Colonic mucosa (tissue), 4 donors: ENCODE measurements around the gene SMIM8. TPM values are rescaled to one million over a fixed set of nuclear protein-coding genes. Genes with fewer than 3 reads are reported as not detected.
"Not testable (repeated sequence)": the region's sequence is repeated elsewhere in the genome, so short reads cannot be mapped to it uniquely, and the experiment has no call there.

Source experiments
- DNase-seq: peaks from one replicate; pipeline ENCODE4 v3.0.0-alpha.2; 2020
- H3K27ac ChIP-seq: fragments of 200-600 bp; one replicate; pipeline ENCODE4 v1.8.0; 2021
- H3K27me3 ChIP-seq: fragments of 200-600 bp; one replicate; pipeline ENCODE4 v1.8.0; 2021
- H3K36me3 ChIP-seq: fragments of 200-600 bp; one replicate; pipeline ENCODE4 v1.8.0; 2021
- H3K4me1 ChIP-seq: fragments of 200-600 bp; one replicate; pipeline ENCODE4 v1.8.0; 2021; ENCODE audit warnings: mild to moderate bottlenecking
- H3K4me3 ChIP-seq: fragments of 200-600 bp; one replicate; pipeline ENCODE4 v1.8.0; 2021
- H3K9ac ChIP-seq, 2 donors: one replicate each; pipeline ENCODE4 v1.7.0; 2013; ENCODE audit warnings: control low read depth in 2 of 2, low read depth in 2 of 2, low read length in 2 of 2
- H3K9me3 ChIP-seq: fragments of 200-600 bp; one replicate; pipeline ENCODE4 v1.8.0; 2021
- CTCF ChIP-seq: fragments of 200-600 bp; IDR thresholded peaks from one replicate; pipeline ENCODE4 v1.8.0; 2022; ENCODE audit warnings: antibody characterized with exemption, mild to moderate bottlenecking
- intact Hi-C: fragments of 100-400 bp; cut with DNase I; formaldehyde crosslinking; loops from one replicate; pipeline ENCODE4 v1.14.1; 2022
- total RNA-seq, 2 donors: library from RNA; stranded (reverse); fragmentation: NEBNext Ultra II Directional in 1 of 2; extraction: Animal tissue kit (Norgen Biotek cat#: 25700) in 1 of 2; gene quantifications; one replicate each; pipeline ENCODE4 v1.2.1, GENCODE V29; 2021
- donor health status: healthy.
- donor health status: DM: no; HTN: no; CAD: no.
- donor health status: DM: no; HTN: no; CAD: no.

Gene SMIM8
- total RNA-seq, 2 donors from 2014 or later = 8.9 to 9.4 TPM

GRCh38 chr6:87319271-87319987 is 3.0 kb upstream of the SMIM8 start:
- TF ChIP-seq CTCF = no peak
- Histone ChIP-seq H3K27ac (no peak overlapping the region), H3K27me3 (no peaks in the 10 kb centered on the region), H3K36me3 (no peaks in the 10 kb centered on the region), H3K4me1 (no peaks in the 10 kb centered on the region), H3K9ac (no peak overlapping the region), H3K9me3 (no peaks in the 10 kb centered on the region), H3K4me3 (no peak overlapping the region)
- intact Hi-C loops = no loop called here
- DNase-seq = no peak

- H3K9ac ChIP-seq, H3K4me1 ChIP-seq, H3K36me3 ChIP-seq, H3K4me3 ChIP-seq, DNase-seq, H3K9me3 ChIP-seq, intact Hi-C loops, H3K27ac ChIP-seq, H3K27me3 ChIP-seq: not testable (repeated sequence)
These were observed 1.5 kb downstream of the SMIM8 start for GRCh38 chr6:87323880-87324279.

GRCh38 chr6:87330961-87331360 is 8.6 kb downstream of the SMIM8 start:
- DNase-seq = no peak
- intact Hi-C loops = no loop called here
- H3K27ac ChIP-seq = no peak overlapping the region
- no peaks in the 10 kb centered on the region for H3K9me3 ChIP-seq
- no peak for TF ChIP-seq CTCF
- H3K36me3 ChIP-seq = no peaks in the 10 kb centered on the region
- no peak overlapping the region for H3K4me3 ChIP-seq
- no peaks in the 10 kb centered on the region for H3K4me1 ChIP-seq
- no peaks in the 10 kb centered on the region for H3K27me3 ChIP-seq
- H3K9ac ChIP-seq = no peak overlapping the region

GRCh38 chr6:87333033-87333432 is 10.6 kb downstream of the SMIM8 start:
- no peak overlapping the region for H3K27ac ChIP-seq
- H3K4me3 ChIP-seq = no peak overlapping the region
- DNase-seq = no peak
- H3K27me3 ChIP-seq = no peaks in the 10 kb centered on the region
- no peaks in the 10 kb centered on the region for H3K9me3 ChIP-seq
- intact Hi-C loops = no loop called here
- H3K36me3 ChIP-seq = no peaks in the 10 kb centered on the region
- no peak overlapping the region for H3K9ac ChIP-seq
- H3K4me1 ChIP-seq = no peaks in the 10 kb centered on the region
- TF ChIP-seq CTCF = no peak

GRCh38 chr6:87333591-87334181 is 11.3 kb downstream of the SMIM8 start:
- no peak for TF ChIP-seq CTCF
- H3K36me3 ChIP-seq = no peaks in the 10 kb centered on the region
- H3K9me3 ChIP-seq = no peaks in the 10 kb centered on the region
- H3K4me1 ChIP-seq = no peaks in the 10 kb centered on the region
- intact Hi-C loops = no loop called here
- H3K27me3 ChIP-seq = no peaks in the 10 kb centered on the region
- H3K27ac ChIP-seq = no peak overlapping the region
- DNase-seq = no peak
- H3K9ac ChIP-seq = no peak overlapping the region
- H3K4me3 ChIP-seq = no peak overlapping the region

- no peaks in the 10 kb centered on the region for H3K9me3 ChIP-seq
- intact Hi-C loops = no loop called here
- H3K4me1 ChIP-seq = no peaks in the 10 kb centered on the region
- H3K9ac ChIP-seq = no peak overlapping the region
- no peaks in the 10 kb centered on the region for H3K27me3 ChIP-seq
- TF ChIP-seq CTCF = no peak
- no peak for DNase-seq
- H3K4me3 ChIP-seq = no peak overlapping the region
- no peaks in the 10 kb centered on the region for H3K36me3 ChIP-seq
- H3K27ac ChIP-seq = no peak overlapping the region
These were observed 12.3 kb downstream of the SMIM8 start for GRCh38 chr6:87334683-87335082.
